Measurements from ENCODE around the gene RAD51B.

The RAD51B gene

GRCh38 chr14:68578597-68578996, 759.0 kb downstream of the RAD51B start:
- no peak for DNase-seq

- DNase-seq: no peak
Observed at GRCh38 chr14:68580096-68580645, 760.6 kb downstream of the RAD51B start.

GRCh38 chr14:68580671-68581070, 761.1 kb downstream of the RAD51B start:
- no peak for DNase-seq

- DNase-seq: peak in 4 of 58 donors; percentile 5 to 21 (median 18)
Observed at GRCh38 chr14:68583548-68584280, 764.1 kb downstream of the RAD51B start.

- no peak for DNase-seq
Observed at GRCh38 chr14:68584786-68585185, 765.2 kb downstream of the RAD51B start.

GRCh38 chr14:68585690-68586089, 766.1 kb downstream of the RAD51B start:
- DNase-seq: peak in 43 of 58 donors; percentile 13 to 82 (median 45)

GRCh38 chr14:68586896-68587751, 767.5 kb downstream of the RAD51B start:
- no peak for DNase-seq

- no peak for DNase-seq
Observed at GRCh38 chr14:68587931-68588330, 768.4 kb downstream of the RAD51B start.

- DNase-seq: no peak
Observed at GRCh38 chr14:68589447-68590200, 770.0 kb downstream of the RAD51B start.

GRCh38 chr14:68590201-68590522, 770.6 kb downstream of the RAD51B start:
- no peak for DNase-seq

GRCh38 chr14:68591786-68592185, 772.2 kb downstream of the RAD51B start:
- no peak for DNase-seq

GRCh38 chr14:68592948-68593556, 773.5 kb downstream of the RAD51B start:
- DNase-seq: no peak

- DNase-seq: no peak
Observed at GRCh38 chr14:68593806-68594536, 774.4 kb downstream of the RAD51B start.

GRCh38 chr14:68594737-68595380, 775.3 kb downstream of the RAD51B start:
- no peak for DNase-seq

GRCh38 chr14:68596211-68596610, 776.6 kb downstream of the RAD51B start:
- DNase-seq: no peak

GRCh38 chr14:68596701-68597100, 777.1 kb downstream of the RAD51B start:
- DNase-seq: no peak

- no peak for DNase-seq
Observed at GRCh38 chr14:68598089-68598488, 778.5 kb downstream of the RAD51B start.

- peak in 18 of 58 donors; percentile 11 to 73 (median 34) for DNase-seq
Observed at GRCh38 chr14:68598621-68599447, 779.3 kb downstream of the RAD51B start.
